HUES6 (cell line): Measurements from ENCODE around the gene OSBPL10.

Source experiments
- H3K27ac ChIP-seq: 2 replicates; pipeline ENCODE4 v1.7.0; 2013; ENCODE audit warnings: low read depth, mild to moderate bottlenecking, low read length, inconsistent platforms
- H3K27me3 ChIP-seq: 2 replicates; pipeline ENCODE4 v1.6.1; 2013; ENCODE audit warnings: low read length; ENCODE audit not compliant: control insufficient read depth, insufficient read depth
- H3K36me3 ChIP-seq: 2 replicates; pipeline ENCODE4 v1.6.1; 2013; ENCODE audit warnings: low read length; ENCODE audit not compliant: control insufficient read depth, insufficient read depth
- H3K4me1 ChIP-seq: 2 replicates; pipeline ENCODE4 v1.6.1; 2013; ENCODE audit warnings: low read length; ENCODE audit not compliant: control insufficient read depth, insufficient read depth
- H3K4me3 ChIP-seq: 2 replicates; pipeline ENCODE4 v1.5.1; 2013; ENCODE audit warnings: low read depth, low read length
- H3K9ac ChIP-seq: one replicate; pipeline ENCODE4 v1.6.1; 2013; ENCODE audit warnings: mild to moderate bottlenecking, low read length
- H3K9me3 ChIP-seq: 2 replicates; pipeline ENCODE4 v1.6.1; 2013; ENCODE audit warnings: low read depth, low read length; ENCODE audit not compliant: control insufficient read depth, insufficient read depth

OSBPL10 gene

DNA sequence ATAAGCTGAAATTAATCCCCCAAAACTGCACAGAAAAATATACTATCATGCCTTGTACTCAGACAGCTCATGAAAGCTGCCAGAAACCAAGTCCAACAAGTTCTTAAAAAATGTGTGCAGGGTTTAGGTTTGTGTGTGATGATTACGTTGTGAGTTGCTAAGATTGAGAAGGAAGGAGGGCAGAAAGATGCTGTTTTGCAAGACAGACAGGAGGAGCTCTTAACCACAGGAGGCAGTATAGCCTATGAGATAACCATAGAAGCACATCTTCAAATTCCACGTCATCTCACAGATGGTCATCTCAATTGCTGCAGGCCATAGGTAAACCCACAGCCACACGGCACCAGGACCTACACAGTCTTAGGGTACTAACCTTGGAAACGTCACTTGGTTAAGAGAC lies 256.4 kb downstream of the OSBPL10 start:
- Histone ChIP-seq H3K9me3 (no peaks in the 10 kb centered on the region), H3K27me3 (no peaks in the 10 kb centered on the region), H3K4me1 (peaks cover 12% of the 10 kb centered on the region), H3K36me3 (no peaks in the 10 kb centered on the region), H3K9ac (no peak overlapping the region), H3K27ac (no peak overlapping the region), H3K4me3 (no peak overlapping the region)

DNA sequence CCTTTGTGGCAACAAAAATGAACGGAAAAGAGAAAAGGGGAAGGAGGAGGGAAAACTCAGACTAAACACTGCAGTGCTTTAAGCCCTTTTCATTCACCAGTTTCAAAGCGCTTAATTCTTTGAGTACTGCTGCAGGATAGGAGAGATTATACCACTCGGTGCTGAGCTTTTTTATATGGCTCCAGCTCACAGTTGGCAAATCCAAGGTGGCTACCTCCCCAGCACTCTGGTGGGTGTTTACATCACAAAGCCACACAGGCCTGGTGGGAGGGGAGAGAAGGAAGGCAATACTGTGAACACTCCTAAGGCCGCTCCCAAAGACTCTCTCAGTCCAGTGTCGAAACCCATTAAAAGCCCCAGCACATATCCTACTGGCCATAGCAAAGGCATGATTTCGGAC lies 256.9 kb downstream of the OSBPL10 start:
- Histone ChIP-seq H3K9me3 (no peaks in the 10 kb centered on the region), H3K9ac (no peak overlapping the region), H3K4me3 (no peak overlapping the region), H3K27me3 (no peaks in the 10 kb centered on the region), H3K4me1 (peaks cover 12% of the 10 kb centered on the region), H3K27ac (no peak overlapping the region), H3K36me3 (no peaks in the 10 kb centered on the region)

DNA sequence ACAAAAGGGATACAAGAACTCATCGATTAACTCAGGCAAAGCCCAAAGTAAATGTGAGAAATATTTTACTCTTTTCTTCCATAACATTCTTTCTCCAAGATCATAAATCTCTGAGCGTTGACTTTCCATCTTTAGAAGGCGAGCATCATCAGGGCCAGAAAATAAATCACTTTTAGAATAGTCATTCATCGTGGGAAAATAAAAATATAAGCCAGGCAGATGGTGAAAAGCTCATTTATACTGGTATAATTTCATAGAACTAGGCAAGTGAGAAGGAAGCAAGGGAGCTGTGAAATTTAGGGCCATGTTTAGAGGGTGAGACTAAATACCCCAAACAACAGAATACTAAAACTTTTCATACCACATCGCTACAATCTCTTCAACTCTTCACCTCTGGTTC lies 257.4 kb downstream of the OSBPL10 start:
- no peak overlapping the region for H3K4me3 ChIP-seq
- no peaks in the 10 kb centered on the region for H3K27me3 ChIP-seq
- H3K36me3 ChIP-seq, result no peaks in the 10 kb centered on the region
- H3K9ac ChIP-seq, result no peak overlapping the region
- no peaks in the 10 kb centered on the region for H3K9me3 ChIP-seq
- no peak overlapping the region for H3K27ac ChIP-seq
- peaks cover 12% of the 10 kb centered on the region for H3K4me1 ChIP-seq

- Histone ChIP-seq H3K36me3 (no peaks in the 10 kb centered on the region), H3K27me3 (no peaks in the 10 kb centered on the region), H3K9ac (no peak overlapping the region), H3K9me3 (no peaks in the 10 kb centered on the region), H3K4me1 (peaks cover 12% of the 10 kb centered on the region), H3K4me3 (no peak overlapping the region), H3K27ac (no peak overlapping the region)
These were observed 259.4 kb downstream of the OSBPL10 start for GRCh38 chr3:31721676-31722075.

GRCh38 chr3:31714495-31715280 lies 266.4 kb downstream of the OSBPL10 start:
- Histone ChIP-seq H3K9ac (no peak overlapping the region), H3K4me3 (no peak overlapping the region), H3K36me3 (no peaks in the 10 kb centered on the region), H3K27me3 (no peaks in the 10 kb centered on the region), H3K4me1 (no peaks in the 10 kb centered on the region), H3K9me3 (no peaks in the 10 kb centered on the region; the same call in 1 of the 2 replicates), H3K27ac (no peak overlapping the region)

DNA sequence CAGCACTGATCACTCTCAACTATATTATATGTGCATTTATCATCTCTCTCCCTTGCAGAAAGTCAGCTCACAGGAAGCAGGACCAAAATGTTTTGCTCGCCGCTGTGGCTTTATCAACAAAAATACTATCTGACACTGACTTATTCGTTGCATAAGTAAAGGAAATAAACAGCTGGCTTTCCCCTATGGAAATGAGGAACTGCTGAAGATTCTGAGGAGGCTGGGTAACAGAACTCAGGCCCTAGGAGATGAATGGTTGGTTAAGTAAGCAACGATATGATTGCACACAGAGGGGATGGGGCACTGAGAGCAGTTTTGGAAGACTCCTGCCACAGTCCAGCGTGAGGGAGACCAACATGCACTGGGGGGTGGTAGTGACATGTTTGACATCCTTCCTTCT lies 267.2 kb downstream of the OSBPL10 start:
- Histone ChIP-seq H3K9ac (no peak overlapping the region), H3K27ac (no peak overlapping the region), H3K9me3 (no peaks in the 10 kb centered on the region; the same call in 1 of the 2 replicates), H3K4me3 (no peak overlapping the region), H3K4me1 (no peaks in the 10 kb centered on the region), H3K36me3 (no peaks in the 10 kb centered on the region), H3K27me3 (no peaks in the 10 kb centered on the region)

DNA sequence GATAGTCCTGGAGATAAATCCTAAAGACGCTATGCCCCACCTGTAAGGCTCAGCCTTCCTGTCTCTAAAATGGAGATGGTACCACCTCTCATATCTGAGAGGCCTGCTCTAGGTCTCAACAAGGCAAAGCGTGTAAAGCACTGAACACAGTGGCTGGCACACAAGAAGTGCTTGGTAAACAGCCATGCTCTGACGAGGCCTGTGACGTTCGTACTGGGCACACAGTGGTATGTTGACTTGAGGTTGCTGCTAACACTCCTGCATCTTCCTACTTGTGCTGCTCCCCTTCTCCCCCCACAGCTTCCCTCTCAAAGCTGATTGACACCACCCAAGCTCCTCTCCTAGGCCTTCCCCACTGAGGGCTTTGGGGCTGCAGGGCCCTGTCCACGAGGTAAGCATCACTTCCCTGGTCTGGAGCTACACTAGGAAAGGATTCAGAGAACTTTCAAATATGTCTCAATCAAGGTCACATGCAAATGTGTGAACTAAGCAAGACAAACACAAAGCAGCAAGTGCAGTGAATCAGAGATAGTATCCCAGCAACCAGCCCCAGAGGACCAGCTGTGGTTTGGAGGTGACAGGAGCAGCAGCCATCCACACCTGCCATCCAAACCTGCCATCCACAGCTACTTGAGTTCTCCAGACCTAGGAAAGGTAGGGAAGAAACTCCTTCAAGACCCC lies 270.8 kb downstream of the OSBPL10 start:
- no peaks in the 10 kb centered on the region for H3K36me3 ChIP-seq
- H3K9me3 ChIP-seq, result no peaks in the 10 kb centered on the region; the same call in 1 of the 2 replicates
- no peak overlapping the region for H3K4me3 ChIP-seq
- H3K4me1 ChIP-seq, result peaks cover 2% of the 10 kb centered on the region; the same call in 1 of the 2 replicates
- H3K27ac ChIP-seq, result no peak overlapping the region
- no peaks in the 10 kb centered on the region for H3K27me3 ChIP-seq
- no peak overlapping the region for H3K9ac ChIP-seq

- Histone ChIP-seq H3K4me3 (no peak overlapping the region), H3K9me3 (no peaks in the 10 kb centered on the region; the same call in 1 of the 2 replicates), H3K4me1 (peaks cover 10% of the 10 kb centered on the region; the same call in 1 of the 2 replicates), H3K27me3 (no peaks in the 10 kb centered on the region), H3K36me3 (no peaks in the 10 kb centered on the region), H3K27ac (no peak overlapping the region), H3K9ac (no peak overlapping the region)
These were observed 271.5 kb downstream of the OSBPL10 start for GRCh38 chr3:31709526-31709925.

- Histone ChIP-seq H3K27ac (no peak overlapping the region), H3K4me1 (peaks cover 12% of the 10 kb centered on the region; the same call in 1 of the 2 replicates), H3K4me3 (no peak overlapping the region), H3K27me3 (no peaks in the 10 kb centered on the region), H3K9ac (no peak overlapping the region), H3K36me3 (no peaks in the 10 kb centered on the region), H3K9me3 (no peaks in the 10 kb centered on the region; the same call in 1 of the 2 replicates)
These were observed 272.1 kb downstream of the OSBPL10 start for GRCh38 chr3:31709005-31709404.

DNA sequence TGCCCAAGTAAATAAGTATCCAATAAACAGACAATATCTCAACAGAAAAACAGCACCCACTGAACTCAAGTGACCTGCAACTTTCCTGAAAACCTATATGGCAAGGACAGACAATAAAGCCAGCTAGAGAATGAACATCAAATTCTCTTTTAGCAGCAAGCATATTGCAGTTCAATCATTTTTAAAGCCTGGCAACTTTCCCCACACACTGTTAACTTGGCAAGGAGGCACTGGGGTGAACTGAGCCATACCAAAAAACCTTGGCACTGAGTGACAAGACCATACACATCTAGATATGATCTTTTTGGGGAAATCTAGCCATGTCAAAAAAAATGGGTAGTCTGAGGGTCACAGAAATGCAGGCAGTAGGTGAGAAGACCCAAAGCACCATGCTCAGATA lies 273.8 kb downstream of the OSBPL10 start:
- no peak overlapping the region for H3K4me3 ChIP-seq
- no peak overlapping the region for H3K9ac ChIP-seq
- no peaks in the 10 kb centered on the region for H3K36me3 ChIP-seq
- H3K9me3 ChIP-seq, result no peaks in the 10 kb centered on the region
- no peak overlapping the region for H3K27ac ChIP-seq
- H3K4me1 ChIP-seq, result peaks cover 12% of the 10 kb centered on the region; the same call in 1 of the 2 replicates
- no peaks in the 10 kb centered on the region for H3K27me3 ChIP-seq

DNA sequence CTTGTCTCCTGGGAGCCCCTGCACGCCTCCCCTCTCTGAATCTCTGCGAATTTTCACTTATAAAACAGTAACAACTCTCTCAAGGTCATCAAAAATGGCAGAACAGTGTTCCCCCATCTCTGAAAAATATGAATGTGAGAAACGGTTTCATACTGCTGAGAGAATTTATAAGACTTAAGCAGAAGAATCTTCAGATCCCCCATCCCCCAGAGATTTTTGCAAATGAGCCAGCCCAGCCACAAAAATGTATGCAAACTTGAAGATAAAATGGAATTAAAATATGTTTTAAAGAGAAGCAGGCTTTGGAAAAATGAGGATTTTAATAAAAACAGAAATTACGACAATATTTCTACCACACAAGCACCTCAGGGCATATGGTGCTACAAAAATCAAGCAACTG lies 275.3 kb downstream of the OSBPL10 start:
- Histone ChIP-seq H3K36me3 (peaks cover 13% of the 10 kb centered on the region; the same call in 1 of the 2 replicates), H3K4me3 (no peak overlapping the region), H3K27me3 (no peaks in the 10 kb centered on the region)

More for the DNA sequence above, 275.3 kb downstream of the OSBPL10 start:
- Histone ChIP-seq H3K4me1 (peaks cover 12% of the 10 kb centered on the region; the same call in 1 of the 2 replicates), H3K9me3 (no peaks in the 10 kb centered on the region), H3K27ac (no peak overlapping the region), H3K9ac (no peak overlapping the region)
